ENCODE results near the gene GMCL1. TPM values are rescaled to one million over a fixed set of nuclear protein-coding genes. Genes with fewer than 3 reads are reported as not detected.
"Not testable (repeated sequence)": the region's sequence is repeated elsewhere in the genome, so short reads cannot be mapped to it uniquely, and the experiment has no call there.

GMCL1 gene
- total RNA-seq, 2 experiments from 2014 or later = 20.6 to 22.1 TPM

DNA sequence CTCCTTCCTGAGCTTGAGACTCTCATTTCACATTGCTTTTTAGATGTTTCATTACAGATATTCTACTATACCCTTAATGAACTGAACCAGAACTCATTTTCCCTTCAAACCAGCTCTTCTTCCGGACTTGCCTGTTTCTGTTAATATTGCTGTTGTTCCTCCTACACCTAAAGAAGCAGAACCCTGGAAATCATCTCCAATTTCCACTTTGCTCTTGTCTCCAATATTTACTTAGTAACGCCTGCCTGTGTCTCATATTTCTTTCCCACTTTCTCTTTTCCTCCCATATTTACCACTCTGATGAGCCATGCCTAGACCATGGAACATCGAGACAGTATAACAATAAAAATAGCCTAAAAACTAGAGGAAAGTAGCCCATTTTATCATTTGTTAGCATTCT is 17.9 kb upstream of the GMCL1 start:
- Mint-ChIP-seq H3K9me3 (no peaks in the 10 kb centered on the region), H3K27ac (no peak overlapping the region), H3K27me3 (no peaks in the 10 kb centered on the region), H3K36me3 (peaks cover 3% of the 10 kb centered on the region), H3K4me1 (ENCODE audit: low read depth) (no peaks in the 10 kb centered on the region), H3K4me3 (no peak overlapping the region)
- ChIA-PET POLR2A (no interaction called here), CTCF (interaction anchor here (9.2 kb wide), 1 partner anchor 86 kb away, joined by 387 read pairs; no protein-coding TSS in a partner anchor)
- no peak for DNase-seq
- intact Hi-C loops (cut with micrococcal nuclease) = no loop called here

DNA sequence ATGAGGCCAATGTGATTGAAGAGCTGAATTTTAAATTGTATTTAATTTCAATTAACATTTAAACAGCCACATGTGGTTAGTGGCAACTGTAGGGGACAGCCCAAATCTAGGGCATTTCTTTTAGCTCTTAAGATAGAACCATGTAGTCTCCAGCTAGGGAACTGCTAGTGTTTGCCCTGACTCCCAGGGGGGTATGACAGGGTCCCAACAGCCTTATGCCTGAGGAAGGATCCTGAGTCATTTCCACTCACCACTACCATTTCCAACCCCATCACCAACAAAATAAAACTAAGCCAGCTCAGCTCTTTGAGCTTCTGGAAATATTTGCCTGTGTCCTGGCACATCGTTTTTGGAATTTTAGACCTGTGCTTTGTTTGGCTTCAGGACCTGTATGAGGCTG is 13.7 kb upstream of the GMCL1 start:
- ChIA-PET POLR2A (no interaction called here), CTCF (interaction anchor here (0.6 to 9.2 kb wide), 18 partner anchors 11 to 261 kb away, joined by 3 to 387 read pairs (median 7); partner anchors contain the start of genes AAK1 and ANXA4)
- DNase-seq = no peak
- peaks cover 3% of the 10 kb centered on the region for H3K36me3 Mint-ChIP-seq
- H3K4me3 Mint-ChIP-seq = no peak overlapping the region
- no peak overlapping the region for H3K27ac Mint-ChIP-seq
- intact Hi-C loops (cut with micrococcal nuclease) = loop anchor here (5.0 kb wide), 3 partner anchors 53 to 258 kb away; partner anchors contain the start of gene ANXA4
- no peaks in the 10 kb centered on the region for H3K9me3 Mint-ChIP-seq
- H3K27me3 Mint-ChIP-seq = no peaks in the 10 kb centered on the region
- H3K4me1 Mint-ChIP-seq (ENCODE audit: low read depth) = peaks cover 4% of the 10 kb centered on the region

DNA sequence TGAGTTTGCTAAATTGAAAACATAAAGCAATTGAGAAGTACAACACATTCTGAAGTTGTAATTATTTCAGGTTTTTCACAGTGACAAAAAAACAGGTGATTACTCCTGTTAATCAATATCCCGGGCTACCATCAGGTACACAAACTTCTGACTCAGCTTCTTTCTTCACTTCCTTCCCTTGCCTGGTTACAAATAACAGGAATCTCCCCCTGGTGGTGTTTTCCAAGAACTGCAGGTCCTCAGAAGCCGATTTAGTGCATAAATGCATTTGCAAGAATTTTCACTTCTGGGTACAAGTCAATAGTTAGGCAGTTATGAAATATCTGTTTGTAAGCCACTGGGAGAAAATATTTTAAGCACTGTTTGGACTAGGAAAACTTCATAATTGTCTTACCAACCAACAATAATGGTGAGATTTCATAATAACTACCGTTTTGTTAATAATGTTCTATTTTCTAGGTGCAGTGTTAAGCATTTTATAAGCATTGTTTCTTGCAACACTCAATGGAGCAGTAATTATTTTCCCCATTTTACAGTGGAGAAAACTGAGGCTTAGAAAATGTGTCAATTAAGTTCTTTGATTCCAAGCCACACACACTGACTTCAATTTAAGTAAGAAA is 12.4 kb upstream of the GMCL1 start:
- CTCF ChIA-PET = interaction anchor here (0.6 to 9.2 kb wide), 35 partner anchors 10 to 410 kb away, joined by 3 to 387 read pairs (median 5); partner anchors contain the start of genes AAK1, ANXA4 and GMCL1
- H3K36me3 Mint-ChIP-seq = peaks cover 3% of the 10 kb centered on the region
- H3K27me3 Mint-ChIP-seq = no peaks in the 10 kb centered on the region
- intact Hi-C loops (cut with micrococcal nuclease) = loop anchor here (1.0 to 5.0 kb wide), 4 partner anchors 55 to 260 kb away; partner anchors contain the start of gene ANXA4
- H3K27ac Mint-ChIP-seq = no peak overlapping the region
- DNase-seq = peak; percentile 81
- peaks cover 4% of the 10 kb centered on the region for H3K4me1 Mint-ChIP-seq (ENCODE audit: low read depth)
- H3K9me3 Mint-ChIP-seq = no peaks in the 10 kb centered on the region
- POLR2A ChIA-PET = interaction anchor here (1.3 kb wide), 1 partner anchor 92 kb away, joined by 4 read pairs; no protein-coding TSS in a partner anchor
- no peak overlapping the region for H3K4me3 Mint-ChIP-seq

DNA sequence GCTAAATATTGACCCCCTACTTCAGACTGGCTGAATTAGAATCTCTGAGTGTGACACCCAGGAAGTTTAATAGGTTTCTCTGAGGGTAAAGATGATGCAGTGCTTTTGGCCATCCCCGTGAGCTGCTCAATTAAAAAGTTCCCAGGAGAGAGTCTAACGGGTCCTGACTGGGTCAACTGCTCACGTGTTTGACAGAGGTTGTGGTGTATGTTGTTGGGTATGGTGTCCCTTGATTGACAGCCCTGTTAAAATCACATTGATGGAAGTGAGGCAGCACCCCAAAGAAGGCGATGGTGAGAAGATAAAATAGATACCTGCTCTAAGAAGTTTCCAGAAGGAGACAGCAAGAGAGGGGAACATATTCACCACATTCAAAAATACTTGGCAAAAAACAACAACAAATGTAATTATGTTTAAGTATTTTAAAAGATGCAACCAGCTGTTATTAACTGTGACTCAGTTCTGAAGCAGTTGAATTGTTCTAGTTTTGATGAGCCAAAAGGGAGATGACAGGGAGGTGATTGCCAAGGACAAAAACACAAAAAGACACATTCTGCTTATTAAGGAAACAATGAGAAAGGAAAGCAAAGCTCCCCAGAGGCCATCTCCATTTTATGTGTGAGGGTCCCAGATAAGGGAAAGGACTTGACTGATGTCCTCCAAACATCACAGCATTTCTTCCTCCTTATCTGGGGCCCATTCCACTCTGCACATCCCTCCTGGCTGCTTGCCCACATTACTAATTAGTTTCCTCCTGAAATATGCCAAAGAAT is 11.5 kb upstream of the GMCL1 start:
- no peak overlapping the region for H3K4me3 Mint-ChIP-seq
- no peaks in the 10 kb centered on the region for H3K36me3 Mint-ChIP-seq
- POLR2A ChIA-PET = interaction anchor here (1.3 kb wide), 1 partner anchor 93 kb away, joined by 4 read pairs; no protein-coding TSS in a partner anchor
- no peak overlapping the region for H3K27ac Mint-ChIP-seq
- peaks cover 4% of the 10 kb centered on the region for H3K4me1 Mint-ChIP-seq (ENCODE audit: low read depth)
- DNase-seq = no peak
- H3K9me3 Mint-ChIP-seq = no peaks in the 10 kb centered on the region
- H3K27me3 Mint-ChIP-seq = no peaks in the 10 kb centered on the region
- intact Hi-C loops (cut with micrococcal nuclease) = loop anchor here (1.0 to 5.0 kb wide), 4 partner anchors 56 to 261 kb away; partner anchors contain the start of gene ANXA4
- CTCF ChIA-PET = interaction anchor here (1.2 to 9.2 kb wide), 9 partner anchors 9 to 325 kb away, joined by 3 to 387 read pairs (median 11); no protein-coding TSS in a partner anchor

- ChIA-PET CTCF (interaction anchor here (1.5 to 2.7 kb wide), 6 partner anchors 10 to 263 kb away, joined by 5 to 17 read pairs (median 6); no protein-coding TSS in a partner anchor), POLR2A (interaction anchor here (1.8 kb wide), 1 partner anchor 86 kb away, joined by 5 read pairs; the partner anchor contains the start of gene ANXA4)
- no peak for DNase-seq
- Mint-ChIP-seq H3K27me3 (no peaks in the 10 kb centered on the region), H3K4me1 (ENCODE audit: low read depth) (peaks cover 28% of the 10 kb centered on the region), H3K9me3 (no peaks in the 10 kb centered on the region), H3K36me3 (peaks cover 8% of the 10 kb centered on the region), H3K4me3 (peak overlapping the region; percentile 59), H3K27ac (peak overlapping the region; percentile 92)
- intact Hi-C loops (cut with micrococcal nuclease) = loop anchor here (2.0 to 5.0 kb wide), 4 partner anchors 183 to 474 kb away; partner anchors contain the start of gene FAM136A
Measured at GRCh38 chr2:69827796-69828540, 1.5 kb upstream of the GMCL1 start.

- H3K4me1 Mint-ChIP-seq (ENCODE audit: low read depth) = peaks cover 34% of the 10 kb centered on the region
- H3K9me3 Mint-ChIP-seq = no peaks in the 10 kb centered on the region
- H3K27me3 Mint-ChIP-seq = no peaks in the 10 kb centered on the region
- peak overlapping the region; percentile 92 for H3K27ac Mint-ChIP-seq
- intact Hi-C loops (cut with micrococcal nuclease) = loop anchor here (1.0 to 5.0 kb wide), 6 partner anchors 184 to 473 kb away; partner anchors contain the start of genes FAM136A and NFU1
- CTCF ChIA-PET = interaction anchor here (0.7 to 2.7 kb wide), 5 partner anchors 10 to 264 kb away, joined by 3 to 17 read pairs (median 7); no protein-coding TSS in a partner anchor
- H3K4me3 Mint-ChIP-seq = peak overlapping the region; percentile 81
- POLR2A ChIA-PET = interaction anchor here (0.7 to 1.8 kb wide), 2 partner anchors 65 to 87 kb away, joined by 3 to 5 read pairs; partner anchors contain the start of genes ANXA4 and SNRNP27
- DNase-seq = no peak
- peaks cover 13% of the 10 kb centered on the region for H3K36me3 Mint-ChIP-seq
Measured at GRCh38 chr2:69828938-69829255, 563 bp upstream of the GMCL1 start.

DNA sequence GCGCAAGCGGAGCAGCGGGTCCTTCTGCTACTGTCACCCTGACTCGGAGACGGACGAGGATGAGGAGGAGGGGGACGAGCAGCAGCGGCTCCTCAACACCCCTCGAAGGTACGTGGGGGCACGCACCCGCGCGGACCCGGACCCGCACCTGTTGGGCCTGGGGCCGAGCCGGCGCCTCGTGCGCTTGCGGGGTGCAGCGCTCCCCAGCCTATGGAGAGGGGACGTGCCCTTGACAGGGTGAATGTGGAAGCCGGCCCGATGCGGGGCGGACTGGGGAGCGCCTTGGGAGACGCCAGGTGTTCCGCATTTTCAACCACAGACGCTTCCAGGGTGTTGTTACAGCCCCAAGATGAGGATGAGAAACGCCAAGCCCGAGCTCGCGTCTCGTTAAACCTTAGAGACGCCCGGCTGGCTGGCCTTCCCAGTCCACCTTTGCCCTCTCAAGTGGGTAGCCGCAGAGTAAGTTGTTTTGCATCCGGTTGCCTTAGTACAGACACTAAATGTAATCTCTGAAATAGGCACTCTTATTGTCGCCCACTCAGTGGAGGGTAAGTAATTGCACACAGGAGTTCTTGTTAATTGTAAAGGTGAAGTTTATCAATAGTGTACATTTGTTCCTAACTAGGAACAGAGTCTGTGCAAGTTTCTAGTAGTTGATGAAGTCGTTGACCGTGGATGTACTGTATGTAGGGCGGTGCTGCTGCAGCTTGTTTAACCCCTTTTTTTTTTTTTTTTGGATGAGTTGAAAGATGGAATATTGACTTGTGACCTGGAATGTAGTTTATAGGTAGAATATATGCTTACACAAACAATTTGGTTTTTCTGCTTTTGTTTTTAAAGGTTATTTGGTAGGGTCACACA is 815 bp downstream of the GMCL1 start:
- peak overlapping the region; percentile 92 for H3K27ac Mint-ChIP-seq
- CTCF ChIA-PET = interaction anchor here (0.6 to 1.8 kb wide), 2 partner anchors 12 to 320 kb away, joined by 3 to 6 read pairs; no protein-coding TSS in a partner anchor
- no peaks in the 10 kb centered on the region for H3K9me3 Mint-ChIP-seq
- intact Hi-C loops (cut with micrococcal nuclease) = loop anchor here (2.0 to 5.0 kb wide), 2 partner anchors 65 to 1363 kb away; partner anchors contain the start of genes APLF and FBXO48
- peak; percentile 66 for DNase-seq
- no peaks in the 10 kb centered on the region for H3K27me3 Mint-ChIP-seq
- H3K4me1 Mint-ChIP-seq (ENCODE audit: low read depth) = peaks cover 47% of the 10 kb centered on the region
- POLR2A ChIA-PET = interaction anchor here (0.6 kb wide), 3 partner anchors 155 to 1523 kb away, joined by 3 to 4 read pairs (median 3); no protein-coding TSS in a partner anchor
- peak overlapping the region; percentile 81 for H3K4me3 Mint-ChIP-seq
- H3K36me3 Mint-ChIP-seq = peaks cover 17% of the 10 kb centered on the region

DNA sequence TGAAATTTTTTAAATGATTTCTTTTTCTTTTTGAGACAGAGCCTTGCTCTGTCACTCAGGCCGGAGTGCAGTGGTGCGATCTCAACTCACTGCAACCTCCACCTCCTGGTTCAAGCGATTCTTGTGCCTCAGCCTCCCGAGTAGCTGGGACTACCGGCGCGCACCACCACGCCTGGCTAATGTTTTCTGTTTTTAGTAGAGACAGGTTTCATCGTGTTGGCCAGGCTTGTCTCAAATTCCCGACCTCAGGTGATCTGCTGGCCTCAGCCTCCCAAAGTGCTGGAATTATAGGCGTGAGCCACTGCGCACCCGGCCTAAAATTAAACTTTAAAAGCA is 1.4 kb downstream of the GMCL1 start:
- H3K9me3 Mint-ChIP-seq, H3K27me3 Mint-ChIP-seq, DNase-seq, H3K27ac Mint-ChIP-seq: not testable (repeated sequence)
- Mint-ChIP-seq H3K4me1 (ENCODE audit: low read depth) (peaks cover 53% of the 10 kb centered on the region), H3K36me3 (peaks cover 17% of the 10 kb centered on the region), H3K4me3 (peak overlapping the region; percentile 81)
- ChIA-PET POLR2A (interaction anchor here (0.6 kb wide), 2 partner anchors 311 to 1523 kb away, joined by 3 read pairs; no protein-coding TSS in a partner anchor), CTCF (interaction anchor here (1.8 kb wide), 1 partner anchor 12 kb away, joined by 6 read pairs; no protein-coding TSS in a partner anchor)
- intact Hi-C loops (cut with micrococcal nuclease) = loop anchor here (2.0 to 5.0 kb wide), 2 partner anchors 64 to 1364 kb away; partner anchors contain the start of genes APLF and FBXO48

GRCh38 chr2:69831354-69831905 is 2.0 kb downstream of the GMCL1 start:
- POLR2A ChIA-PET = no interaction called here
- H3K27ac Mint-ChIP-seq = no peak overlapping the region
- intact Hi-C loops (cut with micrococcal nuclease) = loop anchor here (2.0 to 5.0 kb wide), 2 partner anchors 63 to 1364 kb away; partner anchors contain the start of genes APLF and FBXO48
- peaks cover 58% of the 10 kb centered on the region for H3K4me1 Mint-ChIP-seq (ENCODE audit: low read depth)
- no peaks in the 10 kb centered on the region for H3K9me3 Mint-ChIP-seq
- no peaks in the 10 kb centered on the region for H3K27me3 Mint-ChIP-seq
- CTCF ChIA-PET = interaction anchor here (0.6 to 1.8 kb wide), 2 partner anchors 13 to 18 kb away, joined by 3 to 6 read pairs; no protein-coding TSS in a partner anchor
- H3K36me3 Mint-ChIP-seq = peaks cover 19% of the 10 kb centered on the region
- no peak for DNase-seq
- H3K4me3 Mint-ChIP-seq = no peak overlapping the region

DNA sequence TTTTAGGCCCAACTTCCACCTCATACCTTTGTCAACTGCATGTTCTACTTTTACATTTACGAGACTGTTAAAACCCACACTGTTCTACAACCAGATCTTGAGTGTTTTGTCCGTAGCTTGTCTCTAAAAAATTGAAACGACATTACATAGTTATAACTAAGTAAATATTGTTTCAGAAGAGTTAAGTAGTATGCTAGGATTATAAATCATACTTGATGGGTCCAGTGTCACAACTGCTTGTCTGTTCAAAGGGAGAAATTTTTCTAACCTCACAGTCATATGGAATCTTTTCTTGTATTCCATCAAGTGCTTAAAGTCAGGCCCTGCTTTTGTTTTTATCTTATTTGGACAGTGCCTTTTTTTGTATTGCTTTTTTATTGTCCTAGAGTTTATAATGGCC is 4.3 kb downstream of the GMCL1 start:
- no peak overlapping the region for H3K27ac Mint-ChIP-seq
- H3K4me1 Mint-ChIP-seq (ENCODE audit: low read depth) = peaks cover 58% of the 10 kb centered on the region
- intact Hi-C loops (cut with micrococcal nuclease) = loop anchor here (5.0 kb wide), 1 partner anchor 1366 kb away; the partner anchor contains the start of genes APLF and FBXO48
- no peak overlapping the region for H3K4me3 Mint-ChIP-seq
- no peaks in the 10 kb centered on the region for H3K27me3 Mint-ChIP-seq
- H3K9me3 Mint-ChIP-seq = no peaks in the 10 kb centered on the region
- ChIA-PET POLR2A (interaction anchor here (0.5 to 1.2 kb wide), 2 partner anchors 13 to 396 kb away, joined by 3 read pairs; no protein-coding TSS in a partner anchor), CTCF (interaction anchor here (0.9 kb wide), 1 partner anchor 470 kb away, joined by 3 read pairs; no protein-coding TSS in a partner anchor)
- peaks cover 22% of the 10 kb centered on the region for H3K36me3 Mint-ChIP-seq
- no peak for DNase-seq

All from activated CD4-positive, alpha-beta memory T cell treated with anti-CD3 and anti-CD28 coated beads for 36 hours (primary cell).